OCI-LY7 (cell line): ENCODE measurements around the gene KIF17. TPM values are rescaled to one million over a fixed set of nuclear protein-coding genes. Genes with fewer than 3 reads are reported as not detected.

ENCODE experiments used
- BruUV-seq: library from RNA; stranded (reverse); fragments of 400-500 nt; replicated peaks from 2 replicates; lab custom pipeline; 2021; lab: Mats Ljungman, UMichigan
- CTCF ChIA-PET: fragments of 300-600 bp; sonication (Branson Sonifier 250); formaldehyde crosslinking; loops from one replicate; lab custom pipeline; 2022; ENCODE audit warnings: antibody characterized with exemption; ENCODE audit not compliant: unreplicated experiment; lab: Charles Lee
- POLR2A ChIA-PET: fragments of 300-600 bp; sonication (Branson Sonifier 250); formaldehyde crosslinking; loops from one replicate; lab custom pipeline; 2022; ENCODE audit warnings: antibody characterized with exemption; lab: Charles Lee
- DNase-seq: peaks from one replicate; pipeline ENCODE4 v3.0.0-alpha.2; 2015; ENCODE audit warnings: low spot score
- H2AFZ ChIP-seq: fragments of 200-600 bp; sonication (generic), shearing (Covaris generic); 2 replicates; pipeline ENCODE4 v1.6.1; 2014; ENCODE audit warnings: mild to moderate bottlenecking, antibody characterized with exemption, low read length, moderate library complexity
- H3K27ac ChIP-seq: fragments of 200-600 bp; sonication (generic); 2 replicates; pipeline ENCODE4 v1.5.1; 2014; ENCODE audit warnings: mixed run types, low read depth, mild to moderate bottlenecking, moderate library complexity, low read length, inconsistent platforms; ENCODE audit not compliant: poor library complexity, severe bottlenecking
- H3K36me3 ChIP-seq: fragments of 200-600 bp; sonication (generic); 2 replicates; pipeline ENCODE4 v1.6.1; 2014; ENCODE audit warnings: mild to moderate bottlenecking, antibody characterized with exemption, low read length, moderate library complexity, mixed read lengths; ENCODE audit not compliant: insufficient read depth
- H3K4me1 ChIP-seq: fragments of 200-600 bp; sonication (generic); 2 replicates; pipeline ENCODE4 v1.5.1; 2014; ENCODE audit warnings: mild to moderate bottlenecking, low read length; ENCODE audit not compliant: insufficient read depth, poor library complexity, severe bottlenecking
- H3K4me2 ChIP-seq: fragments of 200-600 bp; sonication (generic); 2 replicates; pipeline ENCODE4 v1.6.1; 2014; ENCODE audit warnings: mild to moderate bottlenecking, low read length
- H3K4me3 ChIP-seq: fragments of 200-600 bp; sonication (generic); 2 replicates; pipeline ENCODE4 v1.5.1; 2014; ENCODE audit warnings: mild to moderate bottlenecking, low read depth, low read length; ENCODE audit not compliant: poor library complexity, severe bottlenecking
- H3K79me2 ChIP-seq: fragments of 200-600 bp; sonication (generic); 2 replicates; pipeline ENCODE4 v1.6.1; 2016; ENCODE audit warnings: low read depth, mild to moderate bottlenecking, low read length, moderate library complexity, mixed read lengths; ENCODE audit not compliant: insufficient read depth
- H3K9me2 ChIP-seq: fragments of 200-600 bp; sonication (generic); 2 replicates; pipeline ENCODE4 v1.6.1; 2016; ENCODE audit warnings: mild to moderate bottlenecking, low read length, mixed read lengths; ENCODE audit not compliant: insufficient read depth
- H3K9me3 ChIP-seq: fragments of 200-600 bp; sonication (generic); 2 replicates; pipeline ENCODE4 v1.6.1; 2014; ENCODE audit warnings: mild to moderate bottlenecking, mixed run types, low read length, mixed read lengths
- H4K20me1 ChIP-seq: fragments of 200-600 bp; sonication (generic); 2 replicates; pipeline ENCODE4 v1.6.1; 2014; ENCODE audit warnings: mild to moderate bottlenecking, antibody characterized with exemption, low read length, moderate library complexity, mixed read lengths; ENCODE audit not compliant: insufficient read depth
- EZH2phosphoT487 ChIP-seq: fragments of 200-600 bp; sonication (generic); IDR thresholded peaks from 2 replicates; pipeline ENCODE4 v1.6.1; 2018; ENCODE audit warnings: low read depth, borderline replicate concordance, mild to moderate bottlenecking, mixed run types, antibody characterized with exemption, low read length, moderate library complexity, mixed read lengths
- intact Hi-C: fragments of 100-400 bp; cut with micrococcal nuclease; formaldehyde crosslinking; loops from one replicate; pipeline ENCODE4 v1.10.0; 2022; ENCODE audit not compliant: unreplicated experiment
- total RNA-seq, 2 experiments: library from RNA; depleted of rRNA in 1 of 2; stranded (reverse); fragments of >200 nt in 1 of 2; shearing (Covaris generic) in 1 of 2; gene quantifications; 2 replicates each; pipeline ENCODE4 v1.2.3, GENCODE V29; 2014 to 2022
- TF ChIP-seq, protein P1 (sequence below): fragments of 200-600 bp; sonication (generic); conservative IDR thresholded peaks from 2 replicates; pipeline ENCODE4 v1.5.1; 2014; ENCODE audit warnings: mild to moderate bottlenecking, antibody characterized with exemption, low read length, moderate library complexity, mixed read lengths

The KIF17 gene
- total RNA-seq, 2 experiments from 2014 or later = 1.1 TPM; not detected in 1

GRCh38 chr1:20684651-20685050 is 33.2 kb downstream of the KIF17 start:
- Histone ChIP-seq H3K4me2 (no peak overlapping the region), H3K27ac (no peak overlapping the region), H3K36me3 (no peaks in the 10 kb centered on the region), H4K20me1 (no peaks in the 10 kb centered on the region), H3K4me3 (no peak overlapping the region), H3K9me3 (no peaks in the 10 kb centered on the region), H2AFZ (no peak overlapping the region), H3K4me1 (peaks cover 15% of the 10 kb centered on the region), H3K9me2 (no peaks in the 10 kb centered on the region), H3K79me2 (no peaks in the 10 kb centered on the region)
- ChIA-PET POLR2A (no interaction called here), CTCF (no interaction called here)
- no TSS peak for BruUV-seq
- intact Hi-C loops = no loop called here
- TF ChIP-seq, protein P1, sequence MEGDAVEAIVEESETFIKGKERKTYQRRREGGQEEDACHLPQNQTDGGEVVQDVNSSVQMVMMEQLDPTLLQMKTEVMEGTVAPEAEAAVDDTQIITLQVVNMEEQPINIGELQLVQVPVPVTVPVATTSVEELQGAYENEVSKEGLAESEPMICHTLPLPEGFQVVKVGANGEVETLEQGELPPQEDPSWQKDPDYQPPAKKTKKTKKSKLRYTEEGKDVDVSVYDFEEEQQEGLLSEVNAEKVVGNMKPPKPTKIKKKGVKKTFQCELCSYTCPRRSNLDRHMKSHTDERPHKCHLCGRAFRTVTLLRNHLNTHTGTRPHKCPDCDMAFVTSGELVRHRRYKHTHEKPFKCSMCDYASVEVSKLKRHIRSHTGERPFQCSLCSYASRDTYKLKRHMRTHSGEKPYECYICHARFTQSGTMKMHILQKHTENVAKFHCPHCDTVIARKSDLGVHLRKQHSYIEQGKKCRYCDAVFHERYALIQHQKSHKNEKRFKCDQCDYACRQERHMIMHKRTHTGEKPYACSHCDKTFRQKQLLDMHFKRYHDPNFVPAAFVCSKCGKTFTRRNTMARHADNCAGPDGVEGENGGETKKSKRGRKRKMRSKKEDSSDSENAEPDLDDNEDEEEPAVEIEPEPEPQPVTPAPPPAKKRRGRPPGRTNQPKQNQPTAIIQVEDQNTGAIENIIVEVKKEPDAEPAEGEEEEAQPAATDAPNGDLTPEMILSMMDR = no peak
- TF ChIP-seq EZH2phosphoT487 = no peak
- DNase-seq = no peak

- Histone ChIP-seq H3K4me2 (no peak overlapping the region), H2AFZ (no peak overlapping the region), H3K79me2 (no peaks in the 10 kb centered on the region), H3K4me1 (peaks cover 21% of the 10 kb centered on the region), H3K9me3 (no peaks in the 10 kb centered on the region), H3K9me2 (no peaks in the 10 kb centered on the region), H3K27ac (no peak overlapping the region), H3K36me3 (no peaks in the 10 kb centered on the region), H3K4me3 (no peak overlapping the region), H4K20me1 (no peaks in the 10 kb centered on the region)
- TF ChIP-seq EZH2phosphoT487 = no peak
- TF ChIP-seq, protein P1 = no peak
- DNase-seq = no peak
- ChIA-PET CTCF (no interaction called here), POLR2A (no interaction called here)
- intact Hi-C loops = no loop called here
- no TSS peak for BruUV-seq
Observed at GRCh38 chr1:20684050-20684620, 33.7 kb downstream of the KIF17 start.

GRCh38 chr1:20683614-20684013 is 34.2 kb downstream of the KIF17 start:
- no peak for DNase-seq
- intact Hi-C loops = no loop called here
- H3K9me2 ChIP-seq = no peaks in the 10 kb centered on the region
- H2AFZ ChIP-seq = no peak overlapping the region
- CTCF ChIA-PET = no interaction called here
- H3K36me3 ChIP-seq = no peaks in the 10 kb centered on the region
- no peak overlapping the region for H3K4me2 ChIP-seq
- POLR2A ChIA-PET = no interaction called here
- no peaks in the 10 kb centered on the region for H3K79me2 ChIP-seq
- H4K20me1 ChIP-seq = no peaks in the 10 kb centered on the region
- H3K4me1 ChIP-seq = peaks cover 26% of the 10 kb centered on the region
- no peaks in the 10 kb centered on the region for H3K9me3 ChIP-seq
- no peak for TF ChIP-seq EZH2phosphoT487
- H3K4me3 ChIP-seq = no peak overlapping the region
- BruUV-seq = no TSS peak
- no peak overlapping the region for H3K27ac ChIP-seq
